ENCODE results near the gene IGSF23. TPM values are rescaled to one million over a fixed set of nuclear protein-coding genes. Genes with fewer than 3 reads are reported as not detected.

IGSF23 gene
- total RNA-seq, 2 donors from 2014 or later: not detected

GRCh38 chr19:44662691-44663385 is 49.5 kb downstream of the IGSF23 start:
- Mint-ChIP-seq H3K36me3 (ENCODE audit: low read depth) (peaks cover 46% of the 10 kb centered on the region), H3K27ac (no peak overlapping the region), H3K9me3 (no peaks in the 10 kb centered on the region), H3K4me1 (peaks cover 5% of the 10 kb centered on the region), H3K4me3 (no peak overlapping the region), H3K27me3 (ENCODE audit: insufficient read depth) (no peaks in the 10 kb centered on the region)
- H3K9me3 ChIP-seq (ENCODE audit: control insufficient read depth, low read length): no peaks in the 10 kb centered on the region
- no peak overlapping the region for H3K9ac ChIP-seq (ENCODE audit: extremely low read depth, low read length, poor library complexity, severe bottlenecking)
- H3K27me3 ChIP-seq (ENCODE audit: control insufficient read depth, insufficient read depth, low read length, poor library complexity, severe bottlenecking): no peaks in the 10 kb centered on the region
- no peak for TF ChIP-seq CTCF (conservative IDR thresholded peaks at IDR 0.05)
- no peak overlapping the region for H3K27ac ChIP-seq (ENCODE audit: low read depth, low read length)
- H3K4me1 ChIP-seq (ENCODE audit: control insufficient read depth, insufficient read depth, low read length): no peaks in the 10 kb centered on the region
- H3K36me3 ChIP-seq (ENCODE audit: control insufficient read depth, insufficient read depth, low read length): peaks cover 53% of the 10 kb centered on the region
- 94% methylated on average over 7 of the region's 7 CpGs for WGBS, 2 experiments (ENCODE audit: insufficient coverage in 1 of 2, insufficient read length in 1 of 2)
- DNase-seq: no peak
- H3K4me3 ChIP-seq (ENCODE audit: low read length): no peak overlapping the region

- Mint-ChIP-seq H3K36me3 (ENCODE audit: low read depth) (peaks cover 36% of the 10 kb centered on the region), H3K4me1 (peaks cover 5% of the 10 kb centered on the region), H3K27me3 (ENCODE audit: insufficient read depth) (no peaks in the 10 kb centered on the region), H3K27ac (no peak overlapping the region), H3K4me3 (no peak overlapping the region), H3K9me3 (no peaks in the 10 kb centered on the region)
- WGBS, 2 experiments (ENCODE audit: insufficient coverage in 1 of 2, insufficient read length in 1 of 2): 91 to 100% methylated on average over 3 to 5 of the region's 5 CpGs
- Histone ChIP-seq H3K4me1 (ENCODE audit: control insufficient read depth, insufficient read depth, low read length) (no peaks in the 10 kb centered on the region), H3K4me3 (ENCODE audit: low read length) (no peak overlapping the region), H3K27ac (ENCODE audit: low read depth, low read length) (no peak overlapping the region), H3K9ac (ENCODE audit: extremely low read depth, low read length, poor library complexity, severe bottlenecking) (no peak overlapping the region), H3K9me3 (ENCODE audit: control insufficient read depth, low read length) (no peaks in the 10 kb centered on the region), H3K27me3 (ENCODE audit: control insufficient read depth, insufficient read depth, low read length, poor library complexity, severe bottlenecking) (no peaks in the 10 kb centered on the region), H3K36me3 (ENCODE audit: control insufficient read depth, insufficient read depth, low read length) (peaks cover 41% of the 10 kb centered on the region)
- DNase-seq: no peak
- TF ChIP-seq CTCF (conservative IDR thresholded peaks at IDR 0.05): no peak
Measured at GRCh38 chr19:44663996-44664395, 50.6 kb downstream of the IGSF23 start.

GRCh38 chr19:44664976-44665375 is 51.6 kb downstream of the IGSF23 start:
- Histone ChIP-seq H3K36me3 (ENCODE audit: control insufficient read depth, insufficient read depth, low read length) (peaks cover 32% of the 10 kb centered on the region), H3K4me1 (ENCODE audit: control insufficient read depth, insufficient read depth, low read length) (no peaks in the 10 kb centered on the region), H3K9ac (ENCODE audit: extremely low read depth, low read length, poor library complexity, severe bottlenecking) (no peak overlapping the region), H3K9me3 (ENCODE audit: control insufficient read depth, low read length) (no peaks in the 10 kb centered on the region), H3K27ac (ENCODE audit: low read depth, low read length) (no peak overlapping the region), H3K4me3 (ENCODE audit: low read length) (no peak overlapping the region), H3K27me3 (ENCODE audit: control insufficient read depth, insufficient read depth, low read length, poor library complexity, severe bottlenecking) (no peaks in the 10 kb centered on the region)
- Mint-ChIP-seq H3K36me3 (ENCODE audit: low read depth) (peaks cover 28% of the 10 kb centered on the region), H3K4me3 (no peak overlapping the region), H3K9me3 (no peaks in the 10 kb centered on the region), H3K27ac (no peak overlapping the region), H3K4me1 (peaks cover 5% of the 10 kb centered on the region), H3K27me3 (ENCODE audit: insufficient read depth) (no peaks in the 10 kb centered on the region)
- TF ChIP-seq CTCF (conservative IDR thresholded peaks at IDR 0.05): no peak
- 87 to 91% methylated on average over 8 to 10 of the region's 10 CpGs for WGBS, 2 experiments (ENCODE audit: insufficient coverage in 1 of 2, insufficient read length in 1 of 2)
- DNase-seq: no peak
